Common myeloid progenitor, CD34-positive (primary cell): ENCODE results near the gene MGAT4A.

Experiments used
- CTCF ChIA-PET: fragments of 350-600 bp; sonication (Branson Sonifier 250); formaldehyde crosslinking; loops from one replicate; lab custom pipeline; 2021; ENCODE audit warnings: antibody characterized with exemption; lab: Charles Lee
- POLR2A ChIA-PET: fragments of 350-600 bp; sonication (Branson Sonifier 250); formaldehyde crosslinking; loops from one replicate; lab custom pipeline; 2021; ENCODE audit warnings: antibody characterized with exemption; lab: Charles Lee
- DNase-seq, 3 donors: peaks; one replicate each; pipeline versions ENCODE4 v3.0.0 to v3.0.0-alpha.2; 2013
- H3K27ac ChIP-seq, 2 experiments: 1 replicate in 1 of 2; 2 replicates in 1 of 2; pipeline ENCODE4 v1.7.0; 2013; ENCODE audit warnings: inconsistent platforms in 2 of 2, low read length in 2 of 2, mild to moderate bottlenecking in 2 of 2, low read depth in 1 of 2, moderate library complexity in 1 of 2; ENCODE audit not compliant: severe bottlenecking in 2 of 2, insufficient read depth in 1 of 2, poor library complexity in 1 of 2
- H3K27me3 ChIP-seq, 5 experiments: replicated peaks in 2 of 5; 1 replicate in 3 of 5; 2 replicates in 2 of 5; pipeline versions ENCODE4 v1.6.1 to v1.7.0; 2013; ENCODE audit warnings: low read length in 4 of 5, mild to moderate bottlenecking in 2 of 5, moderate library complexity in 2 of 5, inconsistent platforms in 1 of 5; ENCODE audit not compliant: insufficient read depth in 5 of 5, control insufficient read depth in 4 of 5
- H3K36me3 ChIP-seq, 4 experiments: 1 replicate in 2 of 4; 2 replicates in 2 of 4; pipeline versions ENCODE4 v1.6.1 to v1.7.0; 2013; ENCODE audit warnings: low read length in 3 of 4, control low read depth in 1 of 4, mild to moderate bottlenecking in 1 of 4; ENCODE audit not compliant: control insufficient read depth in 4 of 4, insufficient read depth in 4 of 4
- H3K4me1 ChIP-seq, 4 experiments: 1 replicate in 3 of 4; 2 replicates in 1 of 4; pipeline versions ENCODE4 v1.6.1 to v1.7.1; 2013; ENCODE audit warnings: low read length in 3 of 4, mild to moderate bottlenecking in 3 of 4, control low read depth in 1 of 4, inconsistent platforms in 1 of 4, moderate library complexity in 1 of 4; ENCODE audit not compliant: control insufficient read depth in 4 of 4, insufficient read depth in 4 of 4; ENCODE audit errors: control extremely low read depth in 1 of 4
- H3K4me3 ChIP-seq, 7 experiments: 1 replicate in 4 of 7; 2 replicates in 3 of 7; pipeline versions ENCODE4 v1.5.1 to v1.7.0; 2013; ENCODE audit warnings: mild to moderate bottlenecking in 7 of 7, low read length in 6 of 7, moderate library complexity in 6 of 7, inconsistent platforms in 2 of 7, low read depth in 2 of 7, control low read depth in 1 of 7; ENCODE audit not compliant: insufficient read depth in 4 of 7, control insufficient read depth in 1 of 7; ENCODE audit errors: extremely low read depth in 1 of 7
- H3K9me3 ChIP-seq, 5 experiments: 1 replicate in 4 of 5; 2 replicates in 1 of 5; pipeline versions ENCODE4 v1.6.1 to v1.7.1; 2013; ENCODE audit warnings: low read length in 4 of 5, mild to moderate bottlenecking in 2 of 5, inconsistent platforms in 1 of 5, low read depth in 1 of 5, moderate library complexity in 1 of 5; ENCODE audit not compliant: control insufficient read depth in 4 of 5, insufficient read depth in 2 of 5; ENCODE audit errors: control extremely low read depth in 1 of 5
- WGBS: methylation state at CpG from one replicate; pipeline ENCODE4 v1.1.5; 2013; ENCODE audit not compliant: insufficient coverage; 5-methylcytosine and 5-hydroxymethylcytosine counted together

Gene MGAT4A

DNA sequence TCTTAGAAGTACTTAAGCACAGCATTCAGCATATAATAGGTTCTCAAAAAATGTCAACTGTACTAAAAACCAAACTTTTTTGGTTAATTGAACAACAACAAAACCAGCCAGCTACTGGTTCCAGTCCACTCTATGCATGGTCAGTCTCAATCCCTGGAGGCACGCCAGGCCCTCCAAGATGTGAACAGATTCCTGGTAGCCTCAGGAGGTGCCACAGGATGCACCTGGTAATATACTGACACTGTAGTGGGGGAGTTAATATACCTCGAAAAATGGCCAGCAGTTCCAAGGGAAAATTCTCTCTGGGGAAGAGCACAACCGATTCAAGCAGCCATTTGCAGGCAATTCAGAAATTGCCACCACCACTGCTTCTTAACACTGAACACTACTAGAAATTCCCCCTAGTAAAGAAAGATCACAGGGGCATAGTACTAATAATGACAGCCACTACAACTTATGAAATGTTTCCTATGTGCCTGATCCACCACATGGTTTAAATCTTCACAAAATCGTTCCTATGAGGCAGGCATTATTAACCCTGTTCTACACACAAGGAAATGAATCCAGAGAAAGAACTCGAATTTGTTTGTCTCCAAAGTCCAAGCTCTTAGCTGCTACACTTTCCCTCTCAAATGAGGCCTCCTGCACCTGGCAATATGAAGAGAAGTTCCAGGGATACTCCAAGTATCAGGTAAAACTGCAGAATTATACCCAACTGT, 3.4 kb downstream of the MGAT4A start:
- CTCF ChIA-PET: interaction anchor here (1.1 kb wide), 1 partner anchor 95 kb away, joined by 5 read pairs; no protein-coding TSS in a partner anchor
- peaks cover 0 to 17% (median 7%) of the 10 kb centered on the region in 4 experiments for H3K36me3 ChIP-seq
- peaks cover 29 to 44% (median 35%) of the 10 kb centered on the region in 4 experiments for H3K4me1 ChIP-seq
- WGBS: 28% methylated on average over 3 of the region's 5 CpGs
- no peak for DNase-seq
- H3K9me3 ChIP-seq: no peaks in the 10 kb centered on the region
- no peaks in the 10 kb centered on the region for H3K27me3 ChIP-seq
- H3K27ac ChIP-seq: no peak overlapping the region
- peak overlapping the region in 2 of 7 experiments; percentile 8 to 21 for H3K4me3 ChIP-seq
- POLR2A ChIA-PET: interaction anchor here (0.9 kb wide), 1 partner anchor 17 kb away, joined by 3 read pairs; no protein-coding TSS in a partner anchor

GRCh38 chr2:98726735-98727368, 4.1 kb downstream of the MGAT4A start:
- Histone ChIP-seq H3K27me3 (no peaks in the 10 kb centered on the region), H3K4me3 (no peak overlapping the region), H3K27ac (no peak overlapping the region), H3K9me3 (peaks cover 0 to 5% (median under 1%) of the 10 kb centered on the region in 5 experiments), H3K4me1 (peaks cover 25 to 37% (median 31%) of the 10 kb centered on the region in 4 experiments), H3K36me3 (peaks cover 0 to 23% (median 11%) of the 10 kb centered on the region in 4 experiments)
- DNase-seq: no peak
- POLR2A ChIA-PET: no interaction called here
- CTCF ChIA-PET: interaction anchor here (1.1 kb wide), 1 partner anchor 96 kb away, joined by 5 read pairs; no protein-coding TSS in a partner anchor
- 14% methylated on average over 1 of the region's 2 CpGs for WGBS

- Histone ChIP-seq H3K27me3 (no peaks in the 10 kb centered on the region), H3K36me3 (peaks cover 0 to 23% (median 14%) of the 10 kb centered on the region in 4 experiments), H3K4me3 (no peak overlapping the region), H3K9me3 (peaks cover 0 to 8% (median 2%) of the 10 kb centered on the region in 5 experiments), H3K27ac (no peak overlapping the region), H3K4me1 (peaks cover 22 to 33% (median 27%) of the 10 kb centered on the region in 4 experiments)
- ChIA-PET CTCF (no interaction called here), POLR2A (no interaction called here)
- no peak for DNase-seq
- WGBS: 98% methylated on average over 6 of the region's 8 CpGs
These were observed 4.7 kb downstream of the MGAT4A start for GRCh38 chr2:98726205-98726604.

DNA sequence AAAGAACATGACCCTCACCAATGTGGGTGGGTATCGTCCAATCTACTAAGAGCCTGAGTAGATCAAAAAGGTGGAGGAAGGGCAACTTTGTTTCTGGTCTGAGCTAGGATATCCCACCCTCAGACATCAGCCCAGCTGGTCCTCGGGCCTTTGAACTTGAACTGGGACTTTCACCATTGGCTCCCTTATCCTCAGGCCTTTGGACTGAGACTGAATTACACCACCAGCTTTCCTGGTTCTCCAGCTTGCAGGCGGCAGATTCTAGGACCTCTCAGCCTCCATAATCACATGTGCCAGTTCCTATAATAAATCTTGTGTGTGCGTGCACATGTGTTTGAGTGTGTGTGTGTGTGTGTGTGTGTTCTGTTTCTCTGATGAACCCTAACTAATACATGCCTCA, 10.6 kb downstream of the MGAT4A start:
- H3K4me3 ChIP-seq: no peak overlapping the region
- H3K36me3 ChIP-seq: peaks cover 0 to 36% (median 21%) of the 10 kb centered on the region in 4 experiments
- no peak for DNase-seq
- no peak overlapping the region for H3K27ac ChIP-seq
- ChIA-PET POLR2A (no interaction called here), CTCF (interaction anchor here (0.8 to 1.6 kb wide), 5 partner anchors 8 to 38 kb away, joined by 3 to 4 read pairs (median 3); no protein-coding TSS in a partner anchor)
- no peaks in the 10 kb centered on the region for H3K27me3 ChIP-seq
- H3K4me1 ChIP-seq: no peaks in the 10 kb centered on the region
- H3K9me3 ChIP-seq: peaks cover 3 to 20% (median 9%) of the 10 kb centered on the region in 5 experiments
- WGBS: 100% methylated on average over 2 of the region's 4 CpGs

DNA sequence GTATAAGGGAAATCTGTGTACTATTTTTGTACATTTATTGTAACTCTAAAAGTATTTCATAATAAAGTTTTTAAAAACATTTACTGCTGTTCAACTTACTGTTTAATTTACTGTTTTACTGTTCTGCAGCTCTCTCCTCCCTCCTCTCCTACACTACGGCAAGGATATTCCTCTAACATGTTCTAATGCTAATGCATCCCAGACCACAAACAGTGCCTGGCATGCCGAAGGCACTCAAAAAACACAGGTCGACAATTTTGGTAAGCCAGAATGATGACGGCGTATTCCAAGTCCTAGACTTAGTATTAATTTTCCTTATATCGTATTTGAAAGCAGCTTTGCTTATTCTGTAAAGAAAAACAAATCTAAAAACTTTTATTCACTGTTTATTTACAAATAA, 13.3 kb downstream of the MGAT4A start:
- Histone ChIP-seq H3K27ac (no peak overlapping the region), H3K4me3 (no peak overlapping the region), H3K36me3 (peaks cover 0 to 26% (median 16%) of the 10 kb centered on the region in 4 experiments), H3K9me3 (peaks cover 3 to 20% (median 9%) of the 10 kb centered on the region in 5 experiments), H3K4me1 (peaks cover 0 to 11% (median 2%) of the 10 kb centered on the region in 4 experiments), H3K27me3 (no peaks in the 10 kb centered on the region)
- ChIA-PET POLR2A (no interaction called here), CTCF (interaction anchor here (1.1 kb wide), 1 partner anchor 63 kb away, joined by 3 read pairs; no protein-coding TSS in a partner anchor)
- 100% methylated on average over 5 of the region's 6 CpGs for WGBS
- no peak for DNase-seq

- ChIA-PET POLR2A (no interaction called here), CTCF (no interaction called here)
- Histone ChIP-seq H3K27me3 (no peaks in the 10 kb centered on the region), H3K4me3 (no peak overlapping the region), H3K4me1 (peaks cover 0 to 17% (median 3%) of the 10 kb centered on the region in 4 experiments), H3K36me3 (peaks cover 0 to 19% (median 11%) of the 10 kb centered on the region in 4 experiments), H3K27ac (no peak overlapping the region), H3K9me3 (peaks cover 0 to 14% (median 9%) of the 10 kb centered on the region in 5 experiments)
- no peak for DNase-seq
- WGBS: 96% methylated on average over 3 of the region's 5 CpGs
These were observed 14.1 kb downstream of the MGAT4A start for GRCh38 chr2:98716786-98717185.
